ENCODE data around the gene LMNB1. TPM values are rescaled to one million over a fixed set of nuclear protein-coding genes. Genes with fewer than 3 reads are reported as not detected.
A peak's percentile ranks its signal among the peaks of the same experiment; 100 is the strongest.
"Not testable (repeated sequence)": the region's sequence is repeated elsewhere in the genome, so short reads cannot be mapped to it uniquely, and the experiment has no call there.

Gene LMNB1
- total and polyA plus RNA-seq, 7 donors: 1.5 to 53.5 (median 9.0) TPM

GRCh38 chr5:126769703-126770102 is 7.2 kb upstream of the LMNB1 start:
- intact Hi-C loops (cut with DNase I): no loop called here
- H3K27me3 ChIP-seq: peaks cover 0 to 2% (median 0%) of the 10 kb centered on the region in 3 donors
- H3K4me3 ChIP-seq: no peak overlapping the region
- WGBS, 2 donors: 93 to 96% methylated on average over 1 of the region's 1 CpG
- H3K27ac ChIP-seq: no peak overlapping the region
- TF ChIP-seq POLR2AphosphoS5 (IDR thresholded peaks at IDR 0.05) (no peak), POLR2A (IDR thresholded peaks at IDR 0.05) (no peak), CTCF (IDR thresholded peaks at IDR 0.05) (no peak), EP300 (IDR thresholded peaks at IDR 0.05) (no peak)
- H3K9me3 ChIP-seq: no peaks in the 10 kb centered on the region
- no peak for DNase-seq
- H3K4me1 ChIP-seq: no peaks in the 10 kb centered on the region
- no peaks in the 10 kb centered on the region for H3K36me3 ChIP-seq

- WGBS, 2 donors: 94 to 96% methylated on average over 13 of the region's 13 CpGs
- H3K27ac ChIP-seq; H3K36me3 ChIP-seq; H3K4me3 ChIP-seq; H3K9me3 ChIP-seq; H3K27me3 ChIP-seq; DNase-seq; intact Hi-C loops (cut with DNase I): not testable (repeated sequence)
- H3K4me1 ChIP-seq: peaks cover 0 to 13% (median 9%) of the 10 kb centered on the region in 4 donors
Measured at GRCh38 chr5:126773536-126773935, 3.4 kb upstream of the LMNB1 start.

- H3K27ac ChIP-seq; H3K27me3 ChIP-seq; DNase-seq; H3K9me3 ChIP-seq; intact Hi-C loops (cut with DNase I); H3K36me3 ChIP-seq; H3K4me3 ChIP-seq: not testable (repeated sequence)
- 95% methylated on average over 14 of the region's 14 CpGs for WGBS, 2 donors
- H3K4me1 ChIP-seq: peaks cover 0 to 20% (median 11%) of the 10 kb centered on the region in 4 donors
Measured at GRCh38 chr5:126774595-126774994, 2.3 kb upstream of the LMNB1 start.

GRCh38 chr5:126777257-126777974 is 480 bp downstream of the LMNB1 start:
- intact Hi-C loops (cut with DNase I): loop anchor here (5.0 kb wide), 1 partner anchor 255 kb away; the partner anchor contains the start of gene MARCHF3
- Histone ChIP-seq H3K4me3 (peak overlapping the region; percentile 54 to 77 (median 68)), H3K27ac (peak overlapping the region; percentile 86 to 93 (median 90)), H3K36me3 (no peaks in the 10 kb centered on the region), H3K27me3 (no peaks in the 10 kb centered on the region), H3K4me1 (peaks cover 0 to 20% (median 11%) of the 10 kb centered on the region in 4 donors), H3K9me3 (no peaks in the 10 kb centered on the region)
- WGBS, 2 donors: 0% methylated on average over 93 of the region's 93 CpGs
- TF ChIP-seq CTCF (IDR thresholded peaks at IDR 0.05) (no peak), POLR2A (IDR thresholded peaks at IDR 0.05) (no peak)
- DNase-seq: peak; percentile 70

GRCh38 chr5:126777975-126778674 is 1.2 kb downstream of the LMNB1 start:
- no peaks in the 10 kb centered on the region for H3K36me3 ChIP-seq
- intact Hi-C loops (cut with DNase I): loop anchor here (5.0 kb wide), 1 partner anchor 254 kb away; the partner anchor contains the start of gene MARCHF3
- H3K4me1 ChIP-seq: peaks cover 0 to 20% (median 11%) of the 10 kb centered on the region in 4 donors
- no peaks in the 10 kb centered on the region for H3K9me3 ChIP-seq
- H3K27ac ChIP-seq: peak overlapping the region; percentile 86 to 93 (median 90)
- 0% methylated on average over 66 of the region's 66 CpGs for WGBS, 2 donors
- peak overlapping the region; percentile 54 to 77 (median 68) for H3K4me3 ChIP-seq
- H3K27me3 ChIP-seq: no peaks in the 10 kb centered on the region
- DNase-seq: peak; percentile 92
- peak in 1 of 4 donors; percentile 68 for TF ChIP-seq POLR2AphosphoS5 (IDR thresholded peaks at IDR 0.05)
- no peak for TF ChIP-seq CTCF (IDR thresholded peaks at IDR 0.05)
